K562 (cell line): ENCODE measurements around the gene MAEL. TPM values are rescaled to one million over a fixed set of nuclear protein-coding genes. Genes with fewer than 3 reads are reported as not detected.

Experiments
- BMI1 ChIP-seq: fragments of 150-350 bp; IDR thresholded peaks from 2 replicates; pipeline ENCODE4 v1.6.1; 2014; ENCODE audit warnings: low read length
- CBFA2T3 ChIP-seq: fragments of 450-650 bp; IDR thresholded peaks from 2 replicates; pipeline ENCODE4 v1.6.1; 2017
- CBX3 ChIP-seq, 2 experiments: IDR thresholded peaks; 1 replicate in 1 of 2; 2 replicates in 1 of 2; pipeline ENCODE4 v1.6.1; 2012; ENCODE audit warnings: inconsistent platforms in 2 of 2, low read length in 2 of 2, borderline replicate concordance in 1 of 2, control low read depth in 1 of 2
- CBX8 ChIP-seq: fragments of 200-600 bp; sonication (generic); IDR thresholded peaks from 2 replicates; pipeline ENCODE4 v1.6.1; 2012; ENCODE audit warnings: borderline replicate concordance, mixed run types, low read depth, mild to moderate bottlenecking, moderate library complexity, mixed read lengths, low read length, control low read depth, inconsistent platforms; ENCODE audit not compliant: poor library complexity, severe bottlenecking; ENCODE audit errors: extremely low read depth
- CXXC5 ChIP-seq: fragments of 250-450 bp; sonication (Bioruptor Pico); IDR thresholded peaks from 2 replicates; pipeline ENCODE4 v1.8.0; 2022; ENCODE audit warnings: inconsistent platforms, mild to moderate bottlenecking, moderate library complexity
- EHMT2 ChIP-seq: fragments of 450-650 bp; IDR thresholded peaks from 2 replicates; pipeline ENCODE4 v1.6.1; 2018; ENCODE audit warnings: antibody characterized with exemption
- EP300 ChIP-seq: IDR thresholded peaks from 2 replicates; pipeline ENCODE4 v1.6.1; 2012; ENCODE audit warnings: low read length, improper control_type of control experiment
- JUNB ChIP-seq: fragments of 450-650 bp; formaldehyde crosslinking; conservative IDR thresholded peaks from 2 replicates; pipeline ENCODE4 v1.4.0; 2020; ENCODE audit warnings: mild to moderate bottlenecking
- L3MBTL2 ChIP-seq: fragments of 450-650 bp; IDR thresholded peaks from 2 replicates; pipeline ENCODE4 v1.6.1; 2016; ENCODE audit warnings: mild to moderate bottlenecking, moderate library complexity
- MAZ ChIP-seq, 2 experiments: fragments of 450-650 bp in 1 of 2; sonication (generic) in 1 of 2; formaldehyde crosslinking; IDR thresholded peaks in 1 of 2; conservative IDR thresholded peaks in 1 of 2; 2 replicates each; pipeline versions ENCODE4 v1.4.0 to v1.5.0; 2020; ENCODE audit warnings: mild to moderate bottlenecking in 1 of 2, missing genetic modification reagents in 1 of 2
- NBN ChIP-seq: fragments of 450-650 bp; IDR thresholded peaks from 2 replicates; pipeline ENCODE4 v1.6.1; 2016; ENCODE audit warnings: low read depth, mild to moderate bottlenecking
- NCOA1 ChIP-seq: fragments of 450-650 bp; IDR thresholded peaks from 2 replicates; pipeline ENCODE4 v1.6.1; 2016; ENCODE audit warnings: low read depth
- PHF20 ChIP-seq: fragments of 450-650 bp; IDR thresholded peaks from 2 replicates; pipeline ENCODE4 v1.6.1; 2018; ENCODE audit not compliant: partially characterized antibody
- POLR2G ChIP-seq: fragments of 200-400 bp; formaldehyde crosslinking; IDR thresholded peaks from 2 replicates; pipeline ENCODE4 v1.6.1; 2017; ENCODE audit warnings: low read depth, mild to moderate bottlenecking, antibody characterized with exemption, low read length, moderate library complexity
- SUPT5H ChIP-seq: fragments of 450-650 bp; IDR thresholded peaks from 2 replicates; pipeline ENCODE4 v1.6.1; 2016
- TCF7 ChIP-seq: sonication (generic); IDR thresholded peaks from 2 replicates; pipeline ENCODE4 v1.6.1; 2016; ENCODE audit warnings: antibody characterized with exemption, borderline replicate concordance
- ZNF384 ChIP-seq: IDR thresholded peaks from 2 replicates; pipeline ENCODE4 v1.6.1; 2012; ENCODE audit warnings: low read depth, low read length, improper control_type of control experiment
- ZZZ3 ChIP-seq: fragments of 450-650 bp; IDR thresholded peaks from 2 replicates; pipeline ENCODE4 v1.6.1; 2016; ENCODE audit warnings: antibody characterized with exemption, mild to moderate bottlenecking, moderate library complexity
- polyA plus RNA-seq, 8 experiments: library from polyadenylated mRNA; depleted of rRNA in 4 of 8; stranded (reverse) in 5 of 8; unstranded in 3 of 8; fragments of >200 nt; fragmentation: Nextera tagmentation in 2 of 8; fragmentation: Illumina TruSeq in 1 of 8; extraction: Ambion mirVana in 2 of 8; extraction: Trizol in 1 of 8; gene quantifications; 2 replicates each; pipeline versions ENCODE4 v1.2.1 to v1.2.3, GENCODE V29; 2011 to 2014; ENCODE audit warnings: inconsistent platforms in 1 of 8, missing spikeins in 1 of 8
- total RNA-seq, 7 experiments: library from RNA; depleted of rRNA in 6 of 7; stranded (reverse); fragments of >200 nt in 6 of 7; fragmentation: Illumina TruSeq in 2 of 7; extraction: Trizol in 2 of 7; gene quantifications; 2 replicates each; pipeline versions ENCODE4 v1.2.1 to v1.2.3, GENCODE V29; 2011 to 2021; ENCODE audit warnings: low replicate concordance in 1 of 7
- TF ChIP-seq, protein P1 (sequence below), 2 experiments: IDR thresholded peaks; 2 replicates each; pipeline ENCODE4 v1.6.1; 2012; ENCODE audit warnings: improper control_type of control experiment in 2 of 2, low read depth in 2 of 2, low read length in 2 of 2, borderline replicate concordance in 1 of 2
- TF ChIP-seq, protein P2 (sequence below): fragments of 450-650 bp; conservative IDR thresholded peaks from 2 replicates; pipeline ENCODE4 v1.6.1; 2016; ENCODE audit warnings: missing genetic modification characterization, low read depth, mild to moderate bottlenecking, missing compliant biosample characterization, moderate library complexity
- TF ChIP-seq, protein P3 (sequence below): fragments of 450-650 bp; IDR thresholded peaks from 2 replicates; pipeline ENCODE4 v1.6.1; 2014; ENCODE audit warnings: low read depth, mild to moderate bottlenecking, moderate library complexity, borderline replicate concordance
- TF ChIP-seq, protein P4 (sequence below): IDR thresholded peaks from 2 replicates; pipeline ENCODE4 v1.6.1; 2016; ENCODE audit warnings: missing genetic modification characterization, missing compliant biosample characterization

MAEL gene
- total and polyA plus RNA-seq, 9 of the 15 experiments (the other 6 are each of a cell fraction or from before 2014, with no cell fraction given): 0.11 to 1.9 (median 0.75) TPM

DNA sequence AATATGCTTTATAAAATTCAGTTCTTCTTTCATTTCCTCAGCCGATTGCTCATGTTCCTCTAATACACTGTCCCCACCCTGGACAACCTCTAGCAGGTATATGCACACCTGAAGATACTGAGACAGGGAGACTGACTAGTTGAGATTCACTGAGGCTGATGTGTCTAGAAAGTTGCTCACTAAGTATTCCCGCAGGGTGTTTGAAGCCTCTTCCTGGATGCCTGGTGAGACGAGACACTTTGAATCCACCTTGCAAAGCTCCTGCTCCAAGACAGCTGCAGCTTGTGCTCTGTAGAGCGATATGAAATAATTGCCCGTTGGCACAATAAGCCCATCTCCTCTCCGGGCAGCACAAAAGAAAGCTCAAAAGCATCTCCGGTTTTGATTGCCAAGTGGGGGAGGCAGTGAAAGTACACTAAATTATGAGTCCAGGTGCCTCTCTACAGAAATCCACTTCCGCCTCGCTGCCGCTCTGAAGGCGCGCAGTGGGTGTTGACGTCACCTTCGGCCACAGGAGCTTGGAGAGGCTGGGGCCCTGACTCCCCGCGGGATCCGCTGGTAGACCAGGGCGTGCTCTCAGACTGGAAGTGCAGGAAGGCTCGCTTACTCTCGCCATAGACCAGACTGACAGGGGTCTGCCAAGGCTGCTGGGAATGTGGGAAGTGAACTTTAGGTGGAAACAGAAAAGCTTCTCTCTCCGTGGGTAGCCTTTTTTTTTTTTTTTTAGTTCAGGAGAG lies 54.8 kb downstream of the MAEL start (continued):
- TF ChIP-seq, protein P1, sequence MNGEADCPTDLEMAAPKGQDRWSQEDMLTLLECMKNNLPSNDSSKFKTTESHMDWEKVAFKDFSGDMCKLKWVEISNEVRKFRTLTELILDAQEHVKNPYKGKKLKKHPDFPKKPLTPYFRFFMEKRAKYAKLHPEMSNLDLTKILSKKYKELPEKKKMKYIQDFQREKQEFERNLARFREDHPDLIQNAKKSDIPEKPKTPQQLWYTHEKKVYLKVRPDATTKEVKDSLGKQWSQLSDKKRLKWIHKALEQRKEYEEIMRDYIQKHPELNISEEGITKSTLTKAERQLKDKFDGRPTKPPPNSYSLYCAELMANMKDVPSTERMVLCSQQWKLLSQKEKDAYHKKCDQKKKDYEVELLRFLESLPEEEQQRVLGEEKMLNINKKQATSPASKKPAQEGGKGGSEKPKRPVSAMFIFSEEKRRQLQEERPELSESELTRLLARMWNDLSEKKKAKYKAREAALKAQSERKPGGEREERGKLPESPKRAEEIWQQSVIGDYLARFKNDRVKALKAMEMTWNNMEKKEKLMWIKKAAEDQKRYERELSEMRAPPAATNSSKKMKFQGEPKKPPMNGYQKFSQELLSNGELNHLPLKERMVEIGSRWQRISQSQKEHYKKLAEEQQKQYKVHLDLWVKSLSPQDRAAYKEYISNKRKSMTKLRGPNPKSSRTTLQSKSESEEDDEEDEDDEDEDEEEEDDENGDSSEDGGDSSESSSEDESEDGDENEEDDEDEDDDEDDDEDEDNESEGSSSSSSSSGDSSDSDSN (IDR thresholded peaks at IDR 0.05; ENCODE audit: borderline replicate concordance in 1 of 2, low read depth in 2 of 2, low read length in 2 of 2): peak; percentile 79 to 95; a peak in 3 of 4 replicates
- TF ChIP-seq, protein P2, sequence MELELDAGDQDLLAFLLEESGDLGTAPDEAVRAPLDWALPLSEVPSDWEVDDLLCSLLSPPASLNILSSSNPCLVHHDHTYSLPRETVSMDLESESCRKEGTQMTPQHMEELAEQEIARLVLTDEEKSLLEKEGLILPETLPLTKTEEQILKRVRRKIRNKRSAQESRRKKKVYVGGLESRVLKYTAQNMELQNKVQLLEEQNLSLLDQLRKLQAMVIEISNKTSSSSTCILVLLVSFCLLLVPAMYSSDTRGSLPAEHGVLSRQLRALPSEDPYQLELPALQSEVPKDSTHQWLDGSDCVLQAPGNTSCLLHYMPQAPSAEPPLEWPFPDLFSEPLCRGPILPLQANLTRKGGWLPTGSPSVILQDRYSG: no peak
- TF ChIP-seq NCOA1 (no peak), MAZ (CRISPR knock-in tag; conservative IDR thresholded peaks at IDR 0.05 in 1 of 2, IDR thresholded peaks at IDR 0.05 in 1 of 2) (0 out of 4 replicates have a peak, but pooled peaks of 1 of the 2 experiments have one; percentile 50), TCF7 (no peak), CXXC5 (CRISPR knock-in tag) (peak; percentile 58), L3MBTL2 (peak; percentile 46), ZZZ3 (no peak), NBN (no peak), POLR2G (peak; percentile 55), PHF20 (peak; percentile 11), CBX3 (IDR thresholded peaks at IDR 0.05; ENCODE audit: borderline replicate concordance in 1 of 2, low read length in 2 of 2) (peak in 1 of 2 experiments; percentile 47; a peak in 2 of 3 replicates), CBFA2T3 (no peak), BMI1 (no peak), EHMT2 (peak; percentile 88), SUPT5H (no peak), JUNB (0 out of 2 replicates have a peak, but pooled peaks have one; percentile 16), EP300 (no peak), ZNF384 (0 out of 2 replicates have a peak, but pooled peaks have one; percentile 35), CBX8 (no peak)
- TF ChIP-seq, protein P3, sequence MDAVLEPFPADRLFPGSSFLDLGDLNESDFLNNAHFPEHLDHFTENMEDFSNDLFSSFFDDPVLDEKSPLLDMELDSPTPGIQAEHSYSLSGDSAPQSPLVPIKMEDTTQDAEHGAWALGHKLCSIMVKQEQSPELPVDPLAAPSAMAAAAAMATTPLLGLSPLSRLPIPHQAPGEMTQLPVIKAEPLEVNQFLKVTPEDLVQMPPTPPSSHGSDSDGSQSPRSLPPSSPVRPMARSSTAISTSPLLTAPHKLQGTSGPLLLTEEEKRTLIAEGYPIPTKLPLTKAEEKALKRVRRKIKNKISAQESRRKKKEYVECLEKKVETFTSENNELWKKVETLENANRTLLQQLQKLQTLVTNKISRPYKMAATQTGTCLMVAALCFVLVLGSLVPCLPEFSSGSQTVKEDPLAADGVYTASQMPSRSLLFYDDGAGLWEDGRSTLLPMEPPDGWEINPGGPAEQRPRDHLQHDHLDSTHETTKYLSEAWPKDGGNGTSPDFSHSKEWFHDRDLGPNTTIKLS: 0 out of 2 replicates have a peak, but pooled peaks have one; percentile 5
- TF ChIP-seq, protein P4, sequence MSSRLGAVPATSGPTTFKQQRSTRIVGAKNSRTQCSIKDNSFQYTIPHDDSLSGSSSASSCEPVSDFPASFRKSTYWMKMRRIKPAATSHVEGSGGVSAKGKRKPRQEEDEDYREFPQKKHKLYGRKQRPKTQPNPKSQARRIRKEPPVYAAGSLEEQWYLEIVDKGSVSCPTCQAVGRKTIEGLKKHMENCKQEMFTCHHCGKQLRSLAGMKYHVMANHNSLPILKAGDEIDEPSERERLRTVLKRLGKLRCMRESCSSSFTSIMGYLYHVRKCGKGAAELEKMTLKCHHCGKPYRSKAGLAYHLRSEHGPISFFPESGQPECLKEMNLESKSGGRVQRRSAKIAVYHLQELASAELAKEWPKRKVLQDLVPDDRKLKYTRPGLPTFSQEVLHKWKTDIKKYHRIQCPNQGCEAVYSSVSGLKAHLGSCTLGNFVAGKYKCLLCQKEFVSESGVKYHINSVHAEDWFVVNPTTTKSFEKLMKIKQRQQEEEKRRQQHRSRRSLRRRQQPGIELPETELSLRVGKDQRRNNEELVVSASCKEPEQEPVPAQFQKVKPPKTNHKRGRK (tag): no peak
